IMR-90 (cell line): ENCODE measurements around the gene CEP83. TPM values are rescaled to one million over a fixed set of nuclear protein-coding genes. Genes with fewer than 3 reads are reported as not detected.

Experiments used
- ATAC-seq: fragments of 200-7000 bp; cut with Tn5 transposase; 2 replicates; pipeline ENCODE4 v1.9.1; 2020; ENCODE audit warnings: low read depth, mild to moderate bottlenecking, moderate library complexity
- BruUV-seq: library from RNA; stranded (reverse); fragments of 400-500 nt; replicated peaks from 2 replicates; lab custom pipeline; 2021; lab: Mats Ljungman, UMichigan
- CTCF ChIA-PET: fragments of 300-600 bp; formaldehyde crosslinking; extraction: SDS; loops from one replicate; lab custom pipeline; 2021; ENCODE audit warnings: antibody characterized with exemption; lab: Yijun Ruan, JAX
- POLR2A ChIA-PET: fragments of 300-600 bp; sonication (Branson Sonifier 250); formaldehyde crosslinking; loops from one replicate; lab custom pipeline; 2022; ENCODE audit warnings: antibody characterized with exemption; ENCODE audit not compliant: unreplicated experiment; lab: Charles Lee
- DNase-seq: peaks from one replicate; pipeline ENCODE4 v3.0.0; 2013
- H2AFZ ChIP-seq: replicated peaks from 2 replicates; pipeline ENCODE3; 2013; ENCODE audit warnings: low read length, mild to moderate bottlenecking; ENCODE audit not compliant: poor library complexity
- H2AK5ac ChIP-seq: 2 replicates; pipeline ENCODE4 v1.6.1; 2013; ENCODE audit warnings: low read depth, low read length, inconsistent platforms
- H2AK9ac ChIP-seq: replicated peaks from 2 replicates; pipeline ENCODE3; 2013; ENCODE audit warnings: mild to moderate bottlenecking, low read depth, low read length, moderate library complexity; ENCODE audit not compliant: poor library complexity
- H2BK120ac ChIP-seq: 2 replicates; pipeline ENCODE4 v1.6.1; 2013; ENCODE audit warnings: low read depth, low read length, inconsistent platforms
- H2BK15ac ChIP-seq: 3 replicates; pipeline ENCODE4 v1.6.1; 2013; ENCODE audit warnings: low read depth, low read length, inconsistent platforms
- H2BK20ac ChIP-seq: 2 replicates; pipeline ENCODE4 v1.6.1; 2013; ENCODE audit warnings: low read depth, mild to moderate bottlenecking, inconsistent platforms, low read length, moderate library complexity
- H2BK5ac ChIP-seq: 2 replicates; pipeline ENCODE4 v1.6.1; 2013; ENCODE audit warnings: mild to moderate bottlenecking, low read depth, low read length, inconsistent platforms; ENCODE audit not compliant: poor library complexity, severe bottlenecking
- H3K14ac ChIP-seq: replicated peaks from 2 replicates; pipeline ENCODE4 v1.6.1; 2013; ENCODE audit warnings: low read depth, low read length, inconsistent platforms
- H3K18ac ChIP-seq: 2 replicates; pipeline ENCODE4 v1.6.1; 2013; ENCODE audit warnings: low read depth, low read length, control low read depth
- H3K23ac ChIP-seq: 2 replicates; pipeline ENCODE4 v1.6.1; 2013; ENCODE audit warnings: low read depth, low read length, inconsistent platforms
- H3K27ac ChIP-seq: 2 replicates; pipeline ENCODE4 v1.5.1; 2013; ENCODE audit warnings: mild to moderate bottlenecking, control low read depth, low read length; ENCODE audit not compliant: insufficient read depth
- H3K27me3 ChIP-seq: 2 replicates; pipeline ENCODE4 v1.6.1; 2013; ENCODE audit warnings: low read length; ENCODE audit not compliant: control insufficient read depth, insufficient read depth
- H3K36me3 ChIP-seq: 2 replicates; pipeline ENCODE4 v1.6.1; 2013; ENCODE audit warnings: low read length, mixed read lengths; ENCODE audit not compliant: control insufficient read depth, insufficient read depth
- H3K4ac ChIP-seq: 2 replicates; pipeline ENCODE4 v1.6.1; 2013; ENCODE audit warnings: low read depth, low read length, inconsistent platforms
- H3K4me1 ChIP-seq: 2 replicates; pipeline ENCODE4 v1.6.1; 2013; ENCODE audit warnings: low read length, mixed read lengths; ENCODE audit not compliant: control insufficient read depth, insufficient read depth
- H3K4me2 ChIP-seq: 2 replicates; pipeline ENCODE4 v1.6.1; 2013; ENCODE audit warnings: low read depth, mild to moderate bottlenecking, control low read depth, low read length, moderate library complexity
- H3K4me3 ChIP-seq: 2 replicates; pipeline ENCODE4 v1.5.1; 2013; ENCODE audit warnings: low read depth, mild to moderate bottlenecking, control low read depth, low read length, moderate library complexity; ENCODE audit not compliant: insufficient read depth
- H3K56ac ChIP-seq: 2 replicates; pipeline ENCODE4 v1.6.1; 2013; ENCODE audit warnings: low read length, inconsistent platforms; ENCODE audit not compliant: insufficient read depth; ENCODE audit errors: extremely low read depth
- H3K79me1 ChIP-seq, 2 experiments: 2 replicates each; pipeline ENCODE4 v1.6.1; 2013; ENCODE audit warnings: low read length in 2 of 2, inconsistent platforms in 1 of 2, low read depth in 1 of 2
- H3K9ac ChIP-seq: 2 replicates; pipeline ENCODE4 v1.6.1; 2013; ENCODE audit warnings: low read depth, low read length, control low read depth
- H3K9me1 ChIP-seq: 2 replicates; pipeline ENCODE4 v1.6.1; 2013; ENCODE audit warnings: low read length, inconsistent platforms; ENCODE audit not compliant: insufficient read depth
- H3K9me3 ChIP-seq: 2 replicates; pipeline ENCODE4 v1.6.1; 2013; ENCODE audit warnings: low read length; ENCODE audit not compliant: control insufficient read depth, insufficient read depth
- H4K20me1 ChIP-seq: 2 replicates; pipeline ENCODE4 v1.6.1; 2013; ENCODE audit warnings: low read length, inconsistent platforms; ENCODE audit not compliant: insufficient read depth
- H4K5ac ChIP-seq: 2 replicates; pipeline ENCODE4 v1.6.1; 2013; ENCODE audit warnings: mild to moderate bottlenecking, low read depth, low read length, control low read depth
- H4K8ac ChIP-seq, 2 experiments: 2 replicates each; pipeline ENCODE4 v1.6.1; 2013; ENCODE audit warnings: low read depth in 2 of 2, low read length in 2 of 2, control low read depth in 1 of 2, inconsistent platforms in 1 of 2
- H4K91ac ChIP-seq: 2 replicates; pipeline ENCODE4 v1.6.1; 2013; ENCODE audit warnings: low read depth, low read length, inconsistent platforms; ENCODE audit not compliant: insufficient read depth
- CTCF ChIP-seq: conservative IDR thresholded peaks from 2 replicates; pipeline ENCODE4 v1.5.1; 2012; ENCODE audit warnings: mild to moderate bottlenecking, low read depth, low read length, improper control_type of control experiment
- WGBS, 2 experiments: methylation state at CpG; one replicate each; pipeline versions ENCODE4 v1.1.5 to v1.1.7; 2013; ENCODE audit warnings: missing lambda C conversion rate in 2 of 2; ENCODE audit not compliant: insufficient read length in 1 of 2; ENCODE audit errors: extremely low coverage in 2 of 2; 5-methylcytosine and 5-hydroxymethylcytosine counted together
- dilution Hi-C: fragments of 300-500 bp; cut with HindIII; formaldehyde crosslinking; loops from one replicate; pipeline ENCODE4 v1.14.3; 2018; ENCODE audit warnings: low sequenced_read_pairs; ENCODE audit not compliant: unreplicated experiment
- in situ Hi-C: fragments of 300-500 bp; cut with MboI; formaldehyde crosslinking; loops from 3 replicates; pipeline ENCODE4 v1.14.3; 2019; ENCODE audit warnings: low sequenced_read_pairs, inconsistent platforms, mixed read lengths
- intact Hi-C: fragments of 100-400 bp; cut with micrococcal nuclease; formaldehyde crosslinking; loops from 2 replicates; pipeline ENCODE4 v1.10.0; 2022
- polyA plus RNA-seq, 3 experiments: library from polyadenylated mRNA; depleted of rRNA; stranded (reverse); fragments of >200 nt; gene quantifications; 2 replicates each; pipeline ENCODE4 v1.2.3, GENCODE V29; 2012; ENCODE audit warnings: low replicate concordance in 1 of 3
- total RNA-seq: library from RNA; depleted of rRNA; stranded (reverse); fragments of >200 nt; gene quantifications from 2 replicates; pipeline ENCODE4 v1.2.3, GENCODE V29; 2012

CEP83 gene
- total and polyA plus RNA-seq, 2 of the 4 experiments (the other 2 are of a cell fraction) = 3.9 to 8.9 TPM

GRCh38 chr12:94488463-94488862 lies 28.8 kb upstream of the CEP83 start:
- Histone ChIP-seq H3K36me3 (no peaks in the 10 kb centered on the region), H3K9ac (no peak overlapping the region), H3K14ac (no peak overlapping the region), H2BK5ac (no peak overlapping the region), H3K27me3 (peaks cover 11% of the 10 kb centered on the region; the same call in 1 of the 2 replicates), H3K79me1 (no peaks in the 10 kb centered on the region), H2BK120ac (no peak overlapping the region), H3K23ac (no peak overlapping the region), H2BK20ac (no peak overlapping the region), H3K56ac (no peak overlapping the region), H3K27ac (no peak overlapping the region), H3K4me2 (peak overlapping the region; percentile 65; the same call in 1 of the 2 replicates), H2BK15ac (no peak overlapping the region), H4K8ac (no peak overlapping the region), H3K9me1 (no peaks in the 10 kb centered on the region), H3K9me3 (no peaks in the 10 kb centered on the region), H4K20me1 (no peaks in the 10 kb centered on the region), H3K4me1 (no peaks in the 10 kb centered on the region), H4K5ac (no peak overlapping the region), H2AFZ (no peak overlapping the region), H3K4me3 (no peak overlapping the region), H4K91ac (no peak overlapping the region), H2AK9ac (no peak overlapping the region), H2AK5ac (no peak overlapping the region), H3K4ac (no peak overlapping the region), H3K18ac (no peak overlapping the region)
- ATAC-seq (no peak; the same call in 1 of the 2 replicates), DNase-seq (peak; percentile 6)
- intact Hi-C loops (no loop called here), in situ Hi-C loops (no loop called here), dilution Hi-C loops (no loop called here)
- BruUV-seq = no TSS peak
- CTCF ChIA-PET = no interaction called here
- POLR2A ChIA-PET = no interaction called here
- no CpG with 5 or more reads among the region's 2 CpGs for WGBS, 2 experiments
- no peak for TF ChIP-seq CTCF
